H7 (cell line): Measurements from ENCODE around the gene MPC2. TPM values are rescaled to one million over a fixed set of nuclear protein-coding genes. Genes with fewer than 3 reads are reported as not detected.
"Not testable (repeated sequence)": the region's sequence is repeated elsewhere in the genome, so short reads cannot be mapped to it uniquely, and the experiment has no call there.

Experiments
- DNase-seq: peaks from one replicate; pipeline ENCODE4 v3.0.0; 2012
- H3K27me3 ChIP-seq: 2 replicates; pipeline ENCODE4 v1.6.0; 2011; ENCODE audit warnings: mild to moderate bottlenecking, low read length; ENCODE audit not compliant: control insufficient read depth, insufficient read depth
- H3K36me3 ChIP-seq: replicated peaks from 2 replicates; pipeline ENCODE4 v1.5.1; 2011; ENCODE audit warnings: low read length; ENCODE audit not compliant: control insufficient read depth, insufficient read depth
- H3K4me3 ChIP-seq: 2 replicates; pipeline ENCODE4 v1.5.1; 2011; ENCODE audit warnings: low read depth, mild to moderate bottlenecking, control low read depth, low read length, moderate library complexity; ENCODE audit not compliant: insufficient read depth
- total RNA-seq: library from RNA; depleted of rRNA; stranded (reverse); fragments of >200 nt; shearing (Covaris generic); gene quantifications from 2 replicates; pipeline ENCODE4 v1.2.3, GENCODE V29; 2014

Gene MPC2
- total RNA-seq, 1 experiment from 2014 or later, result 57.2 TPM

- no peaks in the 10 kb centered on the region; the same call in 1 of the 2 replicates for H3K36me3 ChIP-seq
- DNase-seq, result no peak
- H3K4me3 ChIP-seq, result no peak overlapping the region
- H3K27me3 ChIP-seq, result no peaks in the 10 kb centered on the region
Observed at GRCh38 chr1:167947733-167948132, 10.9 kb upstream of the MPC2 start.

- H3K36me3 ChIP-seq, result no peaks in the 10 kb centered on the region
- no peak overlapping the region for H3K4me3 ChIP-seq
- H3K27me3 ChIP-seq, result no peaks in the 10 kb centered on the region
- DNase-seq, result no peak
Observed at GRCh38 chr1:167943541-167943940, 6.7 kb upstream of the MPC2 start.

GRCh38 chr1:167940264-167940663, 3.4 kb upstream of the MPC2 start:
- H3K36me3 ChIP-seq, result no peaks in the 10 kb centered on the region
- no peak for DNase-seq
- H3K4me3 ChIP-seq, result no peak overlapping the region
- H3K27me3 ChIP-seq, result no peaks in the 10 kb centered on the region

GRCh38 chr1:167938080-167938636, 1.3 kb upstream of the MPC2 start:
- no peaks in the 10 kb centered on the region for H3K27me3 ChIP-seq
- no peak for DNase-seq
- no peaks in the 10 kb centered on the region for H3K36me3 ChIP-seq
- H3K4me3 ChIP-seq, result peak overlapping the region; percentile 96

- Histone ChIP-seq H3K27me3 (no peaks in the 10 kb centered on the region), H3K36me3 (no peaks in the 10 kb centered on the region), H3K4me3 (peak overlapping the region; percentile 96)
- no peak for DNase-seq
Observed at GRCh38 chr1:167937709-167938010, 788 bp upstream of the MPC2 start.

- Histone ChIP-seq H3K4me3 (peak within 1 kb of the TSS; percentile 96), H3K36me3 (no peaks in the 10 kb centered on the region), H3K27me3 (no peaks in the 10 kb centered on the region)
- DNase-seq, result peak; percentile 96
Observed at GRCh38 chr1:167936068-167936929, 573 bp downstream of the MPC2 start, which contains the start of gene DCAF6. Gene DCAF6 (plus strand): TSS chr1:167936683. CDS start chr1:167936912, 229 bp downstream.

- Histone ChIP-seq H3K27me3 (no peaks in the 10 kb centered on the region), H3K4me3 (peak overlapping the region; percentile 96), H3K36me3 (no peaks in the 10 kb centered on the region)
- DNase-seq, result peak; percentile 33
Observed at GRCh38 chr1:167935216-167936067, 1.4 kb downstream of the MPC2 start.

- DNase-seq, result no peak
- H3K36me3 ChIP-seq, result no peaks in the 10 kb centered on the region
- peak overlapping the region; percentile 96 for H3K4me3 ChIP-seq
- H3K27me3 ChIP-seq, result no peaks in the 10 kb centered on the region
Observed at GRCh38 chr1:167934426-167935215, 2.3 kb downstream of the MPC2 start.

- DNase-seq, result no peak
- Histone ChIP-seq H3K4me3 (no peak overlapping the region), H3K36me3 (no peaks in the 10 kb centered on the region), H3K27me3 (no peaks in the 10 kb centered on the region)
Observed at GRCh38 chr1:167933788-167934187, 3.1 kb downstream of the MPC2 start.

- Histone ChIP-seq H3K36me3 (no peaks in the 10 kb centered on the region), H3K27me3 (no peaks in the 10 kb centered on the region), H3K4me3 (no peak overlapping the region)
- DNase-seq, result no peak
Observed at GRCh38 chr1:167929725-167930124, 7.1 kb downstream of the MPC2 start.

GRCh38 chr1:167928919-167929318, 8.0 kb downstream of the MPC2 start:
- not testable (repeated sequence) for H3K4me3 ChIP-seq, DNase-seq, H3K27me3 ChIP-seq, H3K36me3 ChIP-seq

- Histone ChIP-seq H3K36me3 (no peaks in the 10 kb centered on the region), H3K27me3 (no peaks in the 10 kb centered on the region), H3K4me3 (no peak overlapping the region)
- DNase-seq, result no peak
Observed at GRCh38 chr1:167928457-167928852, 8.4 kb downstream of the MPC2 start.

- no peaks in the 10 kb centered on the region for H3K27me3 ChIP-seq
Observed at GRCh38 chr1:167927046-167927754, 9.7 kb downstream of the MPC2 start.

More at GRCh38 chr1:167927046-167927754, 9.7 kb downstream of the MPC2 start:
- DNase-seq, result no peak
- Histone ChIP-seq H3K4me3 (no peak overlapping the region), H3K36me3 (no peaks in the 10 kb centered on the region)
